CD4-positive, alpha-beta T cell treated with Interferon alpha-2 for 1 hour (primary cell): ENCODE measurements around the gene ACTG1.
"Not testable (repeated sequence)": the region's sequence is repeated elsewhere in the genome, so short reads cannot be mapped to it uniquely, and the experiment has no call there.

Experiments used
- DNase-seq, 2 donors: peaks; one replicate each; pipeline ENCODE4 v3.0.0-alpha.2; 2020 to 2022

Gene ACTG1

GRCh38 chr17:81531998-81532404, 19.4 kb upstream of the ACTG1 start:
- not testable (repeated sequence) for DNase-seq

- not testable (repeated sequence) for DNase-seq
Measured at GRCh38 chr17:81531013-81531412, 18.4 kb upstream of the ACTG1 start.

GRCh38 chr17:81529437-81529803, 16.8 kb upstream of the ACTG1 start:
- no peak for DNase-seq

GRCh38 chr17:81528651-81529436, 16.2 kb upstream of the ACTG1 start:
- DNase-seq, result no peak

GRCh38 chr17:81528384-81528650, 15.7 kb upstream of the ACTG1 start:
- no peak for DNase-seq

- no peak for DNase-seq
Measured at GRCh38 chr17:81527591-81528383, 15.2 kb upstream of the ACTG1 start, which contains the start of gene FSCN2. Gene FSCN2, plus strand, starts transcription at chr17:81528377. Its CDS starts 155 bp downstream, at chr17:81528532.

GRCh38 chr17:81526662-81527571, 14.3 kb upstream of the ACTG1 start:
- DNase-seq, result no peak

GRCh38 chr17:81524865-81525159, 12.2 kb upstream of the ACTG1 start:
- no peak for DNase-seq

GRCh38 chr17:81524039-81524864, 11.7 kb upstream of the ACTG1 start:
- DNase-seq, result no peak

- no peak for DNase-seq
Measured at GRCh38 chr17:81523402-81524038, 10.9 kb upstream of the ACTG1 start.

GRCh38 chr17:81522491-81523401, 10.1 kb upstream of the ACTG1 start:
- DNase-seq, result no peak

GRCh38 chr17:81520021-81520901, 7.7 kb upstream of the ACTG1 start:
- DNase-seq, result no peak

GRCh38 chr17:81519284-81520020, 6.9 kb upstream of the ACTG1 start:
- peak; percentile 71 to 83 for DNase-seq

GRCh38 chr17:81518785-81519283, 6.2 kb upstream of the ACTG1 start:
- DNase-seq, result no peak

GRCh38 chr17:81518113-81518784, 5.7 kb upstream of the ACTG1 start:
- DNase-seq, result no peak

- DNase-seq, result peak in 1 of 2 donors; percentile 65
Measured at GRCh38 chr17:81517339-81518112, 4.9 kb upstream of the ACTG1 start.

GRCh38 chr17:81517009-81517338, 4.4 kb upstream of the ACTG1 start:
- DNase-seq, result no peak

GRCh38 chr17:81516439-81516838, 3.8 kb upstream of the ACTG1 start:
- no peak for DNase-seq
